Measurements from ENCODE around the gene ETS1.
A peak's percentile ranks its signal among the peaks of the same experiment; 100 is the strongest.

ETS1 gene

GRCh38 chr11:128424851-128425285 lies 162.5 kb downstream of the ETS1 start:
- no peak overlapping the region for H3K4me3 ChIP-seq (ENCODE audit: low read depth, low read length)
- TF ChIP-seq MAX (IDR thresholded peaks at IDR 0.05; ENCODE audit: low read depth, low read length) (no peak), CTCF (IDR thresholded peaks at IDR 0.05; ENCODE audit: low read depth, low read length) (no peak), POLR2A (IDR thresholded peaks at IDR 0.05; ENCODE audit: extremely low read depth, insufficient read length) (no peak), MYC (IDR thresholded peaks at IDR 0.05; ENCODE audit: low read depth, low read length) (no peak)
- no peak for DNase-seq (ENCODE audit: low read depth)

- TF ChIP-seq MAX (IDR thresholded peaks at IDR 0.05; ENCODE audit: low read depth, low read length), result no peak
- TF ChIP-seq MYC (IDR thresholded peaks at IDR 0.05; ENCODE audit: low read depth, low read length), result no peak
- TF ChIP-seq POLR2A (IDR thresholded peaks at IDR 0.05; ENCODE audit: extremely low read depth, insufficient read length), result no peak
- TF ChIP-seq CTCF (IDR thresholded peaks at IDR 0.05; ENCODE audit: low read depth, low read length), result no peak
- H3K4me3 ChIP-seq (ENCODE audit: low read depth, low read length), result no peak overlapping the region
- no peak for DNase-seq (ENCODE audit: low read depth)
These were observed 163.1 kb downstream of the ETS1 start for GRCh38 chr11:128424271-128424711.

GRCh38 chr11:128422576-128423370 lies 164.6 kb downstream of the ETS1 start:
- peak; percentile 18 for DNase-seq (ENCODE audit: low read depth)
- H3K4me3 ChIP-seq (ENCODE audit: low read depth, low read length), result no peak overlapping the region
- TF ChIP-seq CTCF (IDR thresholded peaks at IDR 0.05; ENCODE audit: low read depth, low read length), result no peak
- TF ChIP-seq MAX (IDR thresholded peaks at IDR 0.05; ENCODE audit: low read depth, low read length), result no peak

GRCh38 chr11:128421577-128422330 lies 165.6 kb downstream of the ETS1 start:
- TF ChIP-seq CTCF (IDR thresholded peaks at IDR 0.05; ENCODE audit: low read depth, low read length) (no peak), POLR2A (IDR thresholded peaks at IDR 0.05; ENCODE audit: extremely low read depth, insufficient read length) (no peak), MAX (IDR thresholded peaks at IDR 0.05; ENCODE audit: low read depth, low read length) (no peak), MYC (IDR thresholded peaks at IDR 0.05; ENCODE audit: low read depth, low read length) (no peak)
- DNase-seq (ENCODE audit: low read depth), result no peak
- H3K4me3 ChIP-seq (ENCODE audit: low read depth, low read length), result no peak overlapping the region

GRCh38 chr11:128420951-128421350 lies 166.4 kb downstream of the ETS1 start:
- H3K4me3 ChIP-seq (ENCODE audit: low read depth, low read length), result no peak overlapping the region
- TF ChIP-seq CTCF (IDR thresholded peaks at IDR 0.05; ENCODE audit: low read depth, low read length) (no peak), MAX (IDR thresholded peaks at IDR 0.05; ENCODE audit: low read depth, low read length) (no peak), MYC (IDR thresholded peaks at IDR 0.05; ENCODE audit: low read depth, low read length) (no peak), POLR2A (IDR thresholded peaks at IDR 0.05; ENCODE audit: extremely low read depth, insufficient read length) (no peak)
- peak; percentile 43 for DNase-seq (ENCODE audit: low read depth)
